Activated CD4-positive, alpha-beta memory T cell treated with anti-CD3 and anti-CD28 coated beads for 36 hours (primary cell): ENCODE measurements around the gene NOTCH3. TPM values are rescaled to one million over a fixed set of nuclear protein-coding genes. Genes with fewer than 3 reads are reported as not detected.

Experiments used
- CTCF ChIA-PET: fragments of 350-600 bp; sonication (Branson Sonifier 250); formaldehyde crosslinking; loops from one replicate; lab custom pipeline; 2021; ENCODE audit warnings: antibody characterized with exemption, inconsistent platforms; lab: Charles Lee
- POLR2A ChIA-PET: fragments of 350-600 bp; sonication (Branson Sonifier 250); formaldehyde crosslinking; loops from one replicate; lab custom pipeline; 2021; ENCODE audit warnings: antibody characterized with exemption; lab: Charles Lee
- DNase-seq: peaks from one replicate; pipeline ENCODE4 v3.0.0-alpha.2; 2020
- H3K27ac Mint-ChIP-seq: one replicate; pipeline ENCODE4 v1.8.0; 2021; ENCODE audit warnings: mixed read lengths
- H3K27me3 Mint-ChIP-seq: one replicate; pipeline ENCODE4 v1.8.0; 2021; ENCODE audit warnings: mixed read lengths
- H3K36me3 Mint-ChIP-seq: one replicate; pipeline ENCODE4 v1.8.0; 2021; ENCODE audit warnings: mixed read lengths
- H3K4me1 Mint-ChIP-seq: one replicate; pipeline ENCODE4 v1.8.0; 2021; ENCODE audit warnings: low read depth, mixed read lengths
- H3K4me3 Mint-ChIP-seq: one replicate; pipeline ENCODE4 v1.8.0; 2021; ENCODE audit warnings: mild to moderate bottlenecking, mixed read lengths
- H3K9me3 Mint-ChIP-seq: one replicate; pipeline ENCODE4 v1.8.0; 2021; ENCODE audit warnings: mixed read lengths
- intact Hi-C: fragments of 100-400 bp; cut with micrococcal nuclease; formaldehyde crosslinking; loops from one replicate; pipeline ENCODE4 v1.15.1; 2023
- microRNA-seq: library from miRNA; unstranded; fragments of <30 nt; microRNA quantifications from one replicate; pipeline ENCODE4 v1.2.0, GENCODE V29; 2022; ENCODE audit warnings: borderline number of aligned reads, borderline microRNAs expressed, borderline replicate concordance
- total RNA-seq, 2 experiments: library from RNA; stranded (reverse); gene quantifications; one replicate each; pipeline ENCODE4 v1.2.3, GENCODE V29; 2021

Gene NOTCH3
- total RNA-seq, 2 experiments from 2014 or later, result not detected

GRCh38 chr19:15113245-15114152 is 87.3 kb downstream of the NOTCH3 start:
- peaks cover 1% of the 10 kb centered on the region for H3K27me3 Mint-ChIP-seq
- CTCF ChIA-PET, result interaction anchor here (2.8 kb wide), 1 partner anchor 12 kb away, joined by 10 read pairs; no protein-coding TSS in a partner anchor
- H3K27ac Mint-ChIP-seq, result no peak overlapping the region
- no peaks in the 10 kb centered on the region for H3K4me1 Mint-ChIP-seq
- H3K4me3 Mint-ChIP-seq, result no peak overlapping the region
- H3K36me3 Mint-ChIP-seq, result peaks cover 19% of the 10 kb centered on the region
- intact Hi-C loops, result no loop called here
- no peak for DNase-seq
- POLR2A ChIA-PET, result no interaction called here
- no peaks in the 10 kb centered on the region for H3K9me3 Mint-ChIP-seq

DNA sequence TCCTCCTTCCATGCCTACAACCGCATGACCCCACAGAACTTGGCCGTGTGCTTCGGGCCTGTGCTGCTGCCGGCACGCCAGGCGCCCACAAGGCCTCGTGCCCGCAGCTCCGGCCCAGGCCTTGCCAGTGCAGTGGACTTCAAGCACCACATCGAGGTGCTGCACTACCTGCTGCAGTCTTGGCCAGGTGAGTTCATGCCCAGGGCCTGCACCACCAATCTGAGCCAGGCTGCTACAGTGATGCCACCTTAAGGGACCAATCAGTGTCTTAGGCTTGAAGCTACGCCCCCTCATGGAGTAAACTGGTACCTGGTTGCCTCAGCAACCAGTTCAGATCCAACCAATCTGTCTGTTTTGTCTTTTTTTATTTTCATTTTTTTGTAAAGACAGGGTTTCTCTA is 88.4 kb downstream of the NOTCH3 start:
- Mint-ChIP-seq H3K4me1 (peaks cover 6% of the 10 kb centered on the region), H3K27ac (no peak overlapping the region), H3K36me3 (peaks cover 12% of the 10 kb centered on the region), H3K9me3 (no peaks in the 10 kb centered on the region), H3K4me3 (no peak overlapping the region), H3K27me3 (peaks cover 7% of the 10 kb centered on the region)
- POLR2A ChIA-PET, result no interaction called here
- DNase-seq, result no peak
- CTCF ChIA-PET, result interaction anchor here (0.7 to 2.8 kb wide), 3 partner anchors 11 to 132 kb away, joined by 3 to 10 read pairs (median 5); no protein-coding TSS in a partner anchor
- intact Hi-C loops, result no loop called here

DNA sequence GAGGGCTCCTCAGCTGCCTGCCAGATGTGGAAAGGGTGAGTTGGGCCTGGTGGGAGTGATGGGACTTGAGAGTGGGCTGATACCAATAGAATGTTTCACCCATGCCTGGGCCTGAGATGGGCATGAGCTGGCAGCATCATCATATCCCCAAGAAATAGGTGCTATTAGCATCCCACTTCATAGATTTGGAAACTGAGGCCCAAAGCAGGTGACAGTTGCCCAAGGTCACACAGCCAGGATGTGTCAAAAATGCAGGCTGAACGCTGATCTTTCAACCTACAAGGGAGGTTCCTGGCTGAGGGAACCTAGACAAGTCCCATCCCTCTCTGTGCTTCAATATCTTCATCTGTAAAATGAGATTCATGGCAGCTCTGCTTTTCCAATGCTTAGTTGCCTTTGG is 89.0 kb downstream of the NOTCH3 start:
- no peaks in the 10 kb centered on the region for H3K9me3 Mint-ChIP-seq
- CTCF ChIA-PET, result interaction anchor here (1.8 to 2.8 kb wide), 2 partner anchors 10 to 19 kb away, joined by 5 to 10 read pairs; no protein-coding TSS in a partner anchor
- H3K27me3 Mint-ChIP-seq, result peaks cover 10% of the 10 kb centered on the region
- H3K4me1 Mint-ChIP-seq, result peaks cover 8% of the 10 kb centered on the region
- H3K4me3 Mint-ChIP-seq, result no peak overlapping the region
- intact Hi-C loops, result no loop called here
- no peak overlapping the region for H3K27ac Mint-ChIP-seq
- H3K36me3 Mint-ChIP-seq, result peaks cover 9% of the 10 kb centered on the region
- DNase-seq, result no peak
- POLR2A ChIA-PET, result no interaction called here

DNA sequence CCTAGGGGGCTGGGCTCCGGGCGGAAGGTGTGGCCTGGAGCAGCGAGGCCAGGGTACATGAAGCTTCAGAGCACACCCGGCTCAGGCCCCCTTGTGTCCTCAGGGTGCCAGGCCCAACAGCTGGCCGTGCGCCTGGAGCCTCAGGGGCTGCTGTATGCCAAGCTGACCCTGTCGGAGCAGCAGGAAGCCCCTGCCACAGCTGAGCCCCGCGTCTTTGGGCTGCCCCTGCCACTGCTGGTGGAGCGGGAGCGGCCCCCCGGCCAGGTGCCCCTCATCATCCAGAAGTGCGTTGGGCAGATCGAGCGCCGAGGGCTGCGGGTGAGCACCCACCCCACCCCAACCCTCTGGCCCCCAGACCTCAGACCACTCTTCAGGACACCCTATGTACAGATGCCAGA is 90.4 kb downstream of the NOTCH3 start:
- ChIA-PET CTCF (interaction anchor here (0.6 to 2.8 kb wide), 2 partner anchors 9 to 19 kb away, joined by 3 to 10 read pairs; no protein-coding TSS in a partner anchor), POLR2A (no interaction called here)
- peaks cover 19% of the 10 kb centered on the region for H3K27me3 Mint-ChIP-seq
- peaks cover 6% of the 10 kb centered on the region for H3K36me3 Mint-ChIP-seq
- H3K27ac Mint-ChIP-seq, result no peak overlapping the region
- DNase-seq, result no peak
- intact Hi-C loops, result no loop called here
- H3K9me3 Mint-ChIP-seq, result no peaks in the 10 kb centered on the region
- H3K4me3 Mint-ChIP-seq, result no peak overlapping the region
- H3K4me1 Mint-ChIP-seq, result peaks cover 11% of the 10 kb centered on the region

- POLR2A ChIA-PET, result no interaction called here
- no peak for DNase-seq
- no peak overlapping the region for H3K4me3 Mint-ChIP-seq
- intact Hi-C loops, result no loop called here
- CTCF ChIA-PET, result interaction anchor here (0.9 kb wide), 1 partner anchor 10 kb away, joined by 3 read pairs; no protein-coding TSS in a partner anchor
- H3K4me1 Mint-ChIP-seq, result peaks cover 11% of the 10 kb centered on the region
- H3K36me3 Mint-ChIP-seq, result peaks cover 4% of the 10 kb centered on the region
- peaks cover 19% of the 10 kb centered on the region for H3K27me3 Mint-ChIP-seq
- no peak overlapping the region for H3K27ac Mint-ChIP-seq
- peaks cover 1% of the 10 kb centered on the region for H3K9me3 Mint-ChIP-seq
Observed at GRCh38 chr19:15109768-15110417, 90.9 kb downstream of the NOTCH3 start.

Small RNAs within 50 kb of the gene (microRNA-seq; reads per million reads assigned to microRNA genes)
- not detected for gene MIR6795

Other genes with a start within 250 kb of the NOTCH3 start
- gene SLC1A6, start 221.1 kb downstream of the NOTCH3 start, total RNA-seq, result not detected
- not detected for gene CASP14, start 151.5 kb downstream of the NOTCH3 start, total RNA-seq
- not detected for gene OR1I1, start 118.8 kb downstream of the NOTCH3 start, total RNA-seq
- gene SYDE1, start 93.6 kb downstream of the NOTCH3 start, total RNA-seq, result under 1 TPM; 0.31 to 0.53 TPM
- not detected for gene EPHX3, start 31.5 kb upstream of the NOTCH3 start, total RNA-seq
- 100 to 1,000 TPM in 1 of 2 experiments, 10 to 100 TPM in 1; 94.5 to 103 TPM for gene BRD4, start 131.5 kb upstream of the NOTCH3 start, total RNA-seq
- 10 to 100 TPM; 31.5 to 37.2 TPM for gene AKAP8, start 178.8 kb upstream of the NOTCH3 start, total RNA-seq
- gene AKAP8L, start 218.0 kb upstream of the NOTCH3 start, total RNA-seq, result 100 to 1,000 TPM in 1 of 2 experiments, 10 to 100 TPM in 1; 94.2 to 100 TPM
- 10 to 100 TPM; 18.2 to 21.4 TPM for gene WIZ, start 249.0 kb upstream of the NOTCH3 start, total RNA-seq